Activated gamma-delta T cell (primary cell): ENCODE data around the gene GNB5.

Experiments used
- DNase-seq: peaks from one replicate; lab custom pipeline; 2025; lab: John Stamatoyannopoulos, UW

GNB5 gene

DNA sequence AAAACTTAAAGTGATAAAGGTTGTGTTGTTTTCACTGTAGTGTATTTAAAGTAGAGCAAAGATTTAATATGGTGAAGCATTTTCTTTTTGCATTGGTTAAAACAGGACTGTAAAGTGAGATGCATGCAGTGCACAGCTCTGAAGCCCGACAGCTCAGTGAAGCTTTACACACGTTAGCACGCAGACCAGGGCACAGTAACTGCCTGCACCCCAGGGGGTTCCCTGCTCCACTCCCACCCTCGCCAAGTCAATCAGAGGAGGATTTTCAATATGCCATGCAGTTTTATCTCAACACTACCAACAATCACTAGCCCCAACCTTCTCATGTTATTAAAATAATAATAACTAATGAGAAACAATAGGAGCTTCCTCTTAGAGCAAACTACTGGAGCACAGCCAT lies 50.5 kb downstream of the GNB5 start:
- DNase-seq: no peak

DNA sequence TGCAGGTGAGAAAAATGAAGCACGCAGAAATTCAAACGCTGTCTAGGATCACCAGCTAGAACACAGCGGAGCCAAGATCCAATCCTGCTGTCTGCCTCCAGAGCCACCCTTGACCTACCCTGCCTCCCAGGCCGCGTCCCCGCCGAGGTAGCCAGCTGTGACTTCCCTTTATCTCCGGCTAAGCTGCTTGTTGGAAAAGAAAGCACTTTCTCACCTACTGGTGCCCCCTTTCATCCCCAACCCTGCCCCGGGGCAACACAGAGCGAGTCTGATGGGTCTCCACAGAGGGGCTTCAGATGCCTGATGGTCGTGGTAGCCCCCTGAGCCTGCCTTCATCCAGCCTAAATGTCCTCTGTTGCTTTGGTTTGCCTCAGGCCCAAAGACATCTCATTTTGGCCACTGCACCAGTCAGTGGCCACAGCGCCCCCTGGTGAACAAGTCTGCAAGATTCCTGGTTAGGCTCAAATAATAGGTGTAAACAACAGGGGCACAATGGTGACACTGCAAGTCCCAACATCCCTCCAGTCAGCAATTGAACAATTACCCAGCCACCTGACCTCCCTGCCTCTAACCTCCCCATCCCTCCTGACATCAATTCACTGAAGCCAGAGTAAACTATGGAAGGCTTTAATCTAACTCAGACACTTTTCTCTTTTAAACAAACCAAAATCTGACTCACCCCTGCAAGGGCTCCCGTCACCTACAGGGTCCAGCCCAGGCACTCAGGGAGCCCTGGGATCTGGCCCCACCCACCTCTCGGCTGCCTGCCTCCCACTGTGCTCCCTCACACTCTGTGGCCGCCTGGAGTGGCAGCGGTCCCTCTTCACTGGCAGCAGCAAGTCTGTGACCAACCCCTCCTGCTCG lies 51.4 kb downstream of the GNB5 start:
- DNase-seq: no peak

GRCh38 chr15:52137432-52138357 lies 53.5 kb downstream of the GNB5 start:
- no peak for DNase-seq

DNA sequence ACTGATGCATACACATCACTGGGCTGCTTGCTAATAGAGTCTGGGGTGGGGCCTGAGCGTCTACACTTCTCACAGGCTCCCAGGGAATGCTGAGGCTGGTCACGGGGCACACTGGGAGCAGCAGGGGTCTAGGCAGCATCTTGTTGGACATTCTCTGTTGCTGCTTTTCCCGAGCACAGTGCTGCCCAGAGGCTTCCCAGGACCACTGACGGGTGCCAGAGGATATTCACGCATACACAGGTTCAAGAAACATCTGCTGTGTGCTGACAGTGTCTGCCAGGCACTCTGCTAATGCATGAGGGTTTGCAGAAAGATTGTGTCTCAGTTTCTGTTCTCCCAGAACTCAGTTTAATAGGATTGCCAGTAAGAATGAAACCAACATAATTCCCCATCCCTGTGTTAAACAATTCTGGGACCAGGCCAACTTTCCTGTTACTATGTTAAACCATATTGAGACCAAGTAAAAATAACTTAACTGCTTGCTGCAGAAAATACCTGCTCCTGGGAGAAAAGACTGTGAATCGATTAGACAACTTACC lies 54.7 kb downstream of the GNB5 start:
- no peak for DNase-seq

GRCh38 chr15:52134502-52135144 lies 56.6 kb downstream of the GNB5 start:
- no peak for DNase-seq

DNA sequence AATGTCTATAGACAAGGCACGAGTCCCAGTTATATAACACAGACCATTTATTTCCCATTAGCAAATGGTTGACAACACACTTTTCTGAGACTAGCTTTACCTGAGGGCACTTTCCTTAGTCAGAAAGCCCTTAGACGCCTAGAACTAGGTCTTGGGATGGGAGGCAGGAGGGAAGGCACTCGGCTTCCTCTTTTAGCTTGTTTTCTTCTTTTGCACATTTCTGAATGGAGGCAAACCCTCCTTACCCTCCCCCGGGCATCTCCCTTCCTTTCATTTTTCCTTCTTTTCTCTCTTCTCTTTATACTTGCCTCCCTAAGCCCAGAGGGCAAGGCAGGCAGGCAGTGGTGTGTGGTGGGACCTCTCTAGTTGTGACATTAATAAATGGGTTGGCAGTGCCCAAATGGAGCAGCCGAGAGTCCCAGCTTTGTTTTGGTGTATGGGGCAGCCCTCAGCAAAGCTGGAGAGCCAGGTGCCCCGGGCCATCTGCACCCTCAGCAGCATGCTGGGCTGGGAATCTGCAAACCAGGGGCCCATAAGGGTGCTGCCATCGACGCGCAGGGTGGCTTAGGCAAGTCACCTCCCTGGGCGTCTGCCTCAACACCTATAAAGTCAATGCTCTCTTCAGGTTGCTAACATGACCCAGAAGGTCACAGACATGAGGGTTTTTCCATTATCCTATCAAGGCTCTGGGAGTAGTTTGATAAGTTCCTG lies 57.5 kb downstream of the GNB5 start:
- no peak for DNase-seq

DNA sequence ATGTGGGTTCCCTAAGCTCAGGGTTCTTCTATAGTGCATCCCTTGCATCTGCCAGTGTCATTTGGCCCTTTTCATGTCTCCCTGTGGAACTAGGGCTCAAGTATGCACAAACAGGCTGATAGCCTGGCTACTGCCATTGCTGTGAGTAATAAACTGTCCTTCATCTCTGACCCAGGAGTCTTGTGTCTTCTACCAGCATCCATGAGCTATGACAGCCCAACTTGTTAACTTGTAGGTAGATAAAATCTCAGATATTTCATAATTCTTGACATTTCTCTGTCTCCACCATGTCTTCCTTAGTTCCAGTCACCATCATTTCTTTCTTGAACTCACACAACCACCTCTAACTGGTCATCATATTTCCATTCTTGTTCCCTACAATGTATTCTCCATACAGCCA lies 59.1 kb downstream of the GNB5 start:
- no peak for DNase-seq

- no peak for DNase-seq
These were observed 62.6 kb downstream of the GNB5 start for GRCh38 chr15:52128568-52128967.

DNA sequence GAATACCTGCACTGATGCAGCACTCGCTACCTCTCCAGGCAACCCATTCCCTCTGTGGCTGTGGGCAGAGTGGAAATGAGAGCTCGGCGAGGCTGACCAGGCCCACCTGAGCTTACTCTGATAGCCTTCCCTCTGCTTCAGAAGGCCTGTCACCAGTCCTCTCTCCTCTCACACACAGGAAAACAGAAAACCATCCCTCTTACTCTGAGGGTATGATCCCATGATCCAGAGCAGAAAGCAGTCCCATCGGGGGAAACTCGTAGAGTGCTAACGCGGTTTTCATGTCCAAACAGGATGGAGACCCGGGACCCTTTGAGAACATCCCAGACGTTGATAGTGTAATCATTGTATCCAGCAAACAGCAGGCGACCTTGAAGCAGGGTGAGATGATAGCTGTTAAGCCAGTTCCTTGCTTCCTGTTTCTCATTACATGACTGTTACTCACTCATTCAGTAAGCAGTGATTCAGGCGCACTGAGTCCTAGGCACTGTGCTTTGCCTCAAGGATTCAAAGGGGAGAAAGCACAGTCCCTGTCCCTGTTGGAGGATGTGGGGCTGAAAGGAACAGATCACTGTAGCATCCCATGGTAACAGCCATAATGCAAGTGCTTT lies 66.8 kb downstream of the GNB5 start:
- DNase-seq: no peak

DNA sequence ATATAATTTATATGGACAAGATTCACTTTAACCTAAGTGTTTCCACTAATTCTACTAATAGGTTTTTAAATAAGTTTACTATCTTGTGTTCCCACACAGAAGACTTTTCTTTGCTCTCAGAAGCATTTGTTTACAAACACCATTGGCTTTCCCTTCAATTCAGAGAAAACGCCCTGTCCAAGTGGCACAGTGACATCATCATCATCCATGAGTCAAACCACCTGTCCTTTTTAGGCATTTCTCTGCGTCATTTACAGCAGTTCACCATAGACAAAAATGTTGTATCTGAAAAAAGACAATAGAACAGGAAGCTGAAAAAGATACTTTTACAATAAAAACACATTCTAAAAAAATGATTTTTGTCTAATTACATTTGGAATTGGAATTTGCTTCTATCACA lies 69.3 kb downstream of the GNB5 start:
- DNase-seq: no peak

- DNase-seq: no peak
These were observed 70.2 kb downstream of the GNB5 start for GRCh38 chr15:52121006-52121405.

- DNase-seq: no peak
These were observed 70.7 kb downstream of the GNB5 start for GRCh38 chr15:52120488-52120887.

- no peak for DNase-seq
These were observed 72.0 kb downstream of the GNB5 start for GRCh38 chr15:52118969-52119749.

GRCh38 chr15:52117549-52117948 lies 73.6 kb downstream of the GNB5 start:
- DNase-seq: no peak

GRCh38 chr15:52115598-52116427 lies 75.4 kb downstream of the GNB5 start:
- no peak for DNase-seq

DNA sequence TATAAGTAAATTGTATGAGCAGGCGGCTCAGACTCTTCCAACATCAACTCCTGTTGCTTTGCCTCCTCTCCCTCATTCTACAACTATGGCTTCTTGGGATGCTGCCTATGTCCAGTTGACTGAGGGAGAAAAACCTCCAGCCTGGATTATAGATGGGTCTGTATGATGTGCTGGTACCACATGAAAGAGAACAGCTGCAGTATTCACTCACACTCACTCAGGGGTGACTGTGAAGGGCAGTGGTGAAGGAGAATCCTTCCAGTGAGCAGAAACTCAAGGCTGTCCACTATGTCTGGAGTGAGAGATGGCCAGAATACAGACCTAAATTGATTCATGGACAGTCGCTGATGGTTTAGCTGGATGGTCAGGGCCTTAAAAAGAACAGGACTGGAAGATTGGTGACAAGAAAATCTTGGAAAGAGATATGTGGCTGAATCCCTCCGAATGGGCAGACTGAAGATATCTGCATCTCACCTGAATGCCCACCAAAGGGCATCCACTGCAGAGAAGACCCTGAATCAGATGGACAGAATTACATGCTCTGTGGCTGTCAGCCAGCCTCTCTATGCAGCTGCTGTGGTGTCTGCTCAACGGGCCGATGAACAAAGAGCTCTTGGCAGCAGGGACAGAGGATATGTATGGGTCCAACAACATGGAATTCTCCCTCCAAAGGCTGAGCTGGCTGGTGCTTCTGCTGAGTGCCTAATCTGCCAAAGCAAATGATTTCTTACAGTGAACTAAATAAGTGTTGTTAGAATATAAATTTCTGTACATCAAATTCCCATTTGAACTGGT lies 76.7 kb downstream of the GNB5 start:
- no peak for DNase-seq

DNA sequence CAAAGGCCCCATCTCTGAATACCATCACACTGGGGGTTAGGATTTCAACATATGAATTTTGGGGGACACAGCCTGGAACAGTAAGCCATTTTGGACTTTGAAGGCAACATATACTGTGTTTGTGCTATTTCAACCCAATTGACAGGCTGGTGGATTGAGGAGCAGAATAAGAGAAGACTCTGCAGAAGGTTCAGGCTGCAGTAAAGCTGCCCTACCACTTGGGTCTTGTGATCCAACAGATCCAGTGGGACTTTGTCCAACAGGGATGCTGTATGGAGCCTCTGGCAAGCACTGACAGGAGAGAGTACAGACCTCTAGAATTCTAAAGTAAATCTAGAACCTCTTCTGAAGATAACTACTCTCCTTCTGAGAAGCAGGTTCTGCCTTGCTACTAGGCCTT lies 77.5 kb downstream of the GNB5 start:
- DNase-seq: no peak

- no peak for DNase-seq
These were observed 78.0 kb downstream of the GNB5 start for GRCh38 chr15:52113235-52113634.
